H1 (cell line): Measurements from ENCODE around the gene AATK. TPM values are rescaled to one million over a fixed set of nuclear protein-coding genes. Genes with fewer than 3 reads are reported as not detected.
"Not testable (repeated sequence)": the region's sequence is repeated elsewhere in the genome, so short reads cannot be mapped to it uniquely, and the experiment has no call there.

Experiments used
- CTCF ChIA-PET: fragments of 300-600 bp; sonication (Branson Sonifier 250); formaldehyde crosslinking; loops from one replicate; lab custom pipeline; 2021; ENCODE audit not compliant: partially characterized antibody; lab: Charles Lee
- POLR2A ChIA-PET: fragments of 300-600 bp; sonication (Branson Sonifier 250); formaldehyde crosslinking; loops from one replicate; lab custom pipeline; 2021; ENCODE audit warnings: inconsistent platforms; ENCODE audit not compliant: partially characterized antibody; lab: Charles Lee
- DNase-seq, 2 experiments: peaks; one replicate each; pipeline versions ENCODE4 v3.0.0 to v3.0.0-alpha.2; 2010 to 2022; ENCODE audit warnings: low spot score in 2 of 2, low read depth in 1 of 2, mixed read lengths in 1 of 2
- FAIRE-seq: peaks from 2 replicates; lab custom pipeline; 2011; peaks lifted over from hg19 to GRCh38; lab: Jason Lieb, UNC
- H2AFZ ChIP-seq: 2 replicates; pipeline ENCODE4 v1.8.1; 2012; ENCODE audit warnings: low read length, inconsistent platforms
- H2AK5ac ChIP-seq: 2 replicates; pipeline ENCODE4 v1.6.1; 2013; ENCODE audit warnings: low read depth, low read length
- H2BK120ac ChIP-seq: replicated peaks from 2 replicates; pipeline ENCODE3; 2013; ENCODE audit warnings: low read depth, low read length, inconsistent platforms
- H2BK12ac ChIP-seq: 2 replicates; pipeline ENCODE4 v1.6.1; 2013; ENCODE audit warnings: low read depth, low read length
- H2BK15ac ChIP-seq: 2 replicates; pipeline ENCODE4 v1.6.1; 2013; ENCODE audit warnings: low read length
- H2BK20ac ChIP-seq: 2 replicates; pipeline ENCODE4 v1.6.1; 2013; ENCODE audit warnings: low read length
- H2BK5ac ChIP-seq: 2 replicates; pipeline ENCODE4 v1.6.1; 2013; ENCODE audit warnings: low read depth, low read length
- H3K14ac ChIP-seq: 2 replicates; pipeline ENCODE4 v1.6.1; 2013; ENCODE audit warnings: inconsistent platforms; ENCODE audit not compliant: insufficient read length
- H3K18ac ChIP-seq: 2 replicates; pipeline ENCODE4 v1.6.1; 2013; ENCODE audit warnings: low read length; ENCODE audit errors: extremely low read depth
- H3K23ac ChIP-seq: 2 replicates; pipeline ENCODE4 v1.6.1; 2013; ENCODE audit warnings: inconsistent platforms; ENCODE audit not compliant: insufficient read length
- H3K23me2 ChIP-seq: 2 replicates; pipeline ENCODE4 v1.6.1; 2013; ENCODE audit warnings: low read depth, low read length
- H3K27ac ChIP-seq: 2 replicates; pipeline ENCODE4 v1.6.1; 2011; ENCODE audit warnings: low read depth, low read length, inconsistent platforms
- H3K27me3 ChIP-seq, 4 experiments: replicated peaks in 1 of 4; 1 replicate in 1 of 4; 2 replicates in 3 of 4; pipeline versions ENCODE4 v1.6.1 to v1.8.1; 2011 to 2013; ENCODE audit warnings: low read length in 3 of 4, mild to moderate bottlenecking in 3 of 4, inconsistent platforms in 2 of 4, mixed read lengths in 2 of 4, moderate library complexity in 1 of 4; ENCODE audit not compliant: control insufficient read depth in 3 of 4, insufficient read depth in 3 of 4; ENCODE audit errors: extremely low read depth in 1 of 4
- H3K36me3 ChIP-seq, 4 experiments: 2 replicates each; pipeline versions ENCODE4 v1.6.1 to v1.8.1; 2011 to 2013; ENCODE audit warnings: mild to moderate bottlenecking in 4 of 4, low read length in 3 of 4, moderate library complexity in 2 of 4, control low read depth in 1 of 4, inconsistent platforms in 1 of 4; ENCODE audit not compliant: insufficient read depth in 4 of 4, control insufficient read depth in 2 of 4
- H3K4ac ChIP-seq: replicated peaks from 2 replicates; pipeline ENCODE3; 2013; ENCODE audit warnings: low read length, low read depth, mixed read lengths, inconsistent platforms; ENCODE audit not compliant: insufficient read length
- H3K4me1 ChIP-seq, 4 experiments: replicated peaks in 1 of 4; 1 replicate in 1 of 4; 2 replicates in 3 of 4; pipeline versions ENCODE4 v1.6.1 to v1.8.1; 2011 to 2013; ENCODE audit warnings: low read length in 3 of 4, inconsistent platforms in 2 of 4, mixed read lengths in 1 of 4; ENCODE audit not compliant: insufficient read depth in 4 of 4, control insufficient read depth in 3 of 4
- H3K4me2 ChIP-seq, 2 experiments: 2 replicates each; pipeline versions ENCODE4 v1.6.1 to v1.8.1; 2011 to 2013; ENCODE audit warnings: low read depth in 2 of 2, low read length in 2 of 2, control low read depth in 1 of 2, inconsistent platforms in 1 of 2, mild to moderate bottlenecking in 1 of 2; ENCODE audit not compliant: insufficient read depth in 1 of 2
- H3K4me3 ChIP-seq, 4 experiments: fragments of 200-600, 300-600 bp in 1 of 4; sonication (generic), shearing (Covaris generic), sonication (Bioruptor Twin) in 1 of 4; 2 replicates each; pipeline versions ENCODE4 v1.5.1 to v1.8.1; 2011 to 2016; ENCODE audit warnings: low read length in 4 of 4, low read depth in 3 of 4, control low read depth in 2 of 4, inconsistent platforms in 2 of 4, mild to moderate bottlenecking in 2 of 4, mixed read lengths in 1 of 4, moderate library complexity in 1 of 4; ENCODE audit not compliant: insufficient read depth in 2 of 4; ENCODE audit errors: extremely low read depth in 1 of 4
- H3K56ac ChIP-seq: replicated peaks from 2 replicates; pipeline ENCODE3; 2013; ENCODE audit warnings: low read depth, mild to moderate bottlenecking, mixed read lengths, low read length, inconsistent platforms; ENCODE audit not compliant: insufficient read length
- H3K79me1 ChIP-seq: 2 replicates; pipeline ENCODE4 v1.6.1; 2013; ENCODE audit warnings: low read depth, low read length, control low read depth
- H3K79me2 ChIP-seq, 2 experiments: 2 replicates each; pipeline versions ENCODE4 v1.6.1 to v1.8.1; 2012 to 2013; ENCODE audit warnings: low read length in 2 of 2, mild to moderate bottlenecking in 2 of 2, inconsistent platforms in 1 of 2; ENCODE audit not compliant: insufficient read depth in 2 of 2, control insufficient read depth in 1 of 2
- H3K9ac ChIP-seq, 4 experiments: replicated peaks in 1 of 4; 1 replicate in 1 of 4; 2 replicates in 3 of 4; pipeline versions ENCODE4 v1.6.1 to v1.8.1; 2011 to 2013; ENCODE audit warnings: low read depth in 3 of 4, low read length in 3 of 4, control low read depth in 2 of 4, mild to moderate bottlenecking in 2 of 4, moderate library complexity in 2 of 4, inconsistent platforms in 1 of 4; ENCODE audit errors: extremely low read depth in 1 of 4
- H3K9me3 ChIP-seq, 2 experiments: 2 replicates each; pipeline versions ENCODE4 v1.6.1 to v1.8.1; 2012 to 2013; ENCODE audit warnings: mild to moderate bottlenecking in 2 of 2, moderate library complexity in 2 of 2, control low read depth in 1 of 2, inconsistent platforms in 1 of 2, low read depth in 1 of 2, low read length in 1 of 2, mixed read lengths in 1 of 2; ENCODE audit not compliant: insufficient read depth in 2 of 2
- H4K20me1 ChIP-seq, 2 experiments: replicated peaks in 1 of 2; 2 replicates each; pipeline versions ENCODE3 to v1.8.1; 2011 to 2013; ENCODE audit warnings: inconsistent platforms in 2 of 2, low read length in 2 of 2, mild to moderate bottlenecking in 1 of 2; ENCODE audit not compliant: insufficient read depth in 2 of 2, control insufficient read depth in 1 of 2
- H4K5ac ChIP-seq: 2 replicates; pipeline ENCODE4 v1.6.1; 2013; ENCODE audit warnings: low read length, low read depth, mixed read lengths, inconsistent platforms; ENCODE audit not compliant: insufficient read length
- H4K8ac ChIP-seq: 2 replicates; pipeline ENCODE4 v1.8.0; 2013; ENCODE audit warnings: mild to moderate bottlenecking, moderate library complexity, low read length, inconsistent platforms; ENCODE audit not compliant: insufficient read depth; ENCODE audit errors: extremely low read depth
- H4K91ac ChIP-seq: replicated peaks from 2 replicates; pipeline ENCODE3; 2013; ENCODE audit warnings: low read length, mixed read lengths, inconsistent platforms; ENCODE audit not compliant: insufficient read length
- FOSL1 ChIP-seq: IDR thresholded peaks from 2 replicates; pipeline ENCODE4 v1.6.1; 2011; ENCODE audit warnings: mild to moderate bottlenecking, low read depth, low read length, moderate library complexity; ENCODE audit not compliant: insufficient read depth
- WGBS, 2 experiments: shearing (Covaris generic) in 1 of 2; methylation state at CpG; one replicate each; pipeline versions ENCODE4 v1.1.6 to v1.1.7; 2013 to 2015; ENCODE audit warnings: low lambda C conversion rate in 2 of 2, mixed read lengths in 2 of 2, inconsistent platforms in 1 of 2, low coverage in 1 of 2, missing lambda C conversion rate in 1 of 2; ENCODE audit not compliant: insufficient replicate concordance in 2 of 2, insufficient coverage in 1 of 2, insufficient read length in 1 of 2; ENCODE audit errors: extremely low coverage in 1 of 2, missing lambda C conversion rate in 1 of 2; 5-methylcytosine and 5-hydroxymethylcytosine counted together
- polyA plus RNA-seq, 7 experiments: library from polyadenylated mRNA; depleted of rRNA in 3 of 7; stranded (reverse) in 5 of 7; unstranded in 2 of 7; fragments of >200 nt in 5 of 7; fragments of 200-250 nt in 2 of 7; gene quantifications; 1 replicate in 5 of 7; 2 replicates in 1 of 7; 4 replicates in 1 of 7; pipeline versions ENCODE4 v1.2.1 to v1.2.3, GENCODE V29; 2011 to 2013; ENCODE audit warnings: missing spikeins in 2 of 7, mixed read lengths in 2 of 7
- total RNA-seq: library from RNA; stranded (reverse); fragmentation: NEBNext Ultra II Directional; extraction: Animal tissue kit (Norgen Biotek cat#: 25700); gene quantifications from 2 replicates; pipeline ENCODE4 v1.2.1, GENCODE V29; 2021

AATK gene
- total and polyA plus RNA-seq, 2 of the 8 experiments (the other 6 are each of a cell fraction or from before 2014, with no cell fraction given), result 1.7 to 3.5 TPM

- TF ChIP-seq FOSL1, result no peak
These were observed 86.0 kb downstream of the AATK start (continued) for GRCh38 chr17:81080019-81080418.

GRCh38 chr17:81078026-81078913 is 87.8 kb downstream of the AATK start:
- not testable (repeated sequence) for H3K27me3 ChIP-seq, DNase-seq, H2AFZ ChIP-seq, H3K56ac ChIP-seq, H3K23me2 ChIP-seq, H3K4me1 ChIP-seq, H3K4ac ChIP-seq, H2BK15ac ChIP-seq, H2BK12ac ChIP-seq, H3K4me2 ChIP-seq, H3K79me2 ChIP-seq, H2BK5ac ChIP-seq, H2BK20ac ChIP-seq, H3K18ac ChIP-seq, H3K27ac ChIP-seq, H3K36me3 ChIP-seq, H3K9ac ChIP-seq, H2BK120ac ChIP-seq, H3K23ac ChIP-seq, H2AK5ac ChIP-seq, H4K8ac ChIP-seq, H3K9me3 ChIP-seq, H4K5ac ChIP-seq, FAIRE-seq, H3K14ac ChIP-seq, H4K91ac ChIP-seq, H3K4me3 ChIP-seq
- peaks cover 11% of the 10 kb centered on the region for H3K79me1 ChIP-seq
- peaks cover 0 to 15% of the 10 kb centered on the region in 2 experiments for H4K20me1 ChIP-seq
- ChIA-PET CTCF (interaction anchor here (0.6 to 7.0 kb wide), 9 partner anchors 12 to 123 kb away, joined by 3 to 35 read pairs (median 4); no protein-coding TSS in a partner anchor), POLR2A (interaction anchor here (1.7 kb wide), 1 partner anchor 10 kb away, joined by 5 read pairs; no protein-coding TSS in a partner anchor)
- WGBS, 2 experiments, result 84% methylated on average over 27 of the region's 45 CpGs; no CpG with 5 or more reads in 1 of the 2 experiments
